SK-N-SH treated with all-trans-retinoic acid at 6 μM for 48 hours (cell line): Measurements from ENCODE around the gene NEK3.
"Not testable (repeated sequence)": the region's sequence is repeated elsewhere in the genome, so short reads cannot be mapped to it uniquely, and the experiment has no call there.

Source experiments
- ATAC-seq: fragments of 200-7000 bp; cut with Tn5 transposase; 3 replicates; pipeline ENCODE4 v1.9.1; 2020; ENCODE audit warnings: mild to moderate bottlenecking, moderate library complexity
- ARNTL ChIP-seq: fragments of 450-650 bp; formaldehyde crosslinking; IDR thresholded peaks from 2 replicates; pipeline ENCODE4 v1.5.0; 2020; ENCODE audit warnings: low read depth, mild to moderate bottlenecking, moderate library complexity, borderline replicate concordance
- BACH2 ChIP-seq: fragments of 250-450 bp; sonication (Bioruptor Pico); IDR thresholded peaks from 2 replicates; pipeline ENCODE4 v1.9.0; 2021; ENCODE audit warnings: mild to moderate bottlenecking, borderline replicate concordance
- CREB5 ChIP-seq: fragments of 250-450 bp; sonication (Bioruptor Pico); IDR thresholded peaks from 2 replicates; pipeline ENCODE4 v1.5.1; 2020; ENCODE audit warnings: low read depth, mild to moderate bottlenecking, moderate library complexity
- GLIS3 ChIP-seq: fragments of 250-450 bp; sonication (Bioruptor Pico); IDR thresholded peaks from 2 replicates; pipeline ENCODE4 v1.5.0; 2020; ENCODE audit warnings: mild to moderate bottlenecking, moderate library complexity
- ISL1 ChIP-seq: fragments of 250-450 bp; sonication (Bioruptor Pico); IDR thresholded peaks from 2 replicates; pipeline ENCODE4 v2.1.2; 2022; ENCODE audit warnings: mild to moderate bottlenecking, moderate library complexity
- PATZ1 ChIP-seq: fragments of 250-450 bp; sonication (Bioruptor Pico); IDR thresholded peaks from 2 replicates; pipeline ENCODE4 v1.8.0; 2020; ENCODE audit warnings: mild to moderate bottlenecking, moderate library complexity, borderline replicate concordance
- POU6F1 ChIP-seq: fragments of 250-450 bp; sonication (Bioruptor Pico); IDR thresholded peaks from 2 replicates; pipeline ENCODE4 v1.8.0; 2021; ENCODE audit warnings: low read depth, mild to moderate bottlenecking, moderate library complexity, borderline replicate concordance
- PPARA ChIP-seq: fragments of 250-450 bp; sonication (Bioruptor Pico); IDR thresholded peaks from 2 replicates; pipeline ENCODE4 v1.5.0; 2020; ENCODE audit warnings: mild to moderate bottlenecking, borderline replicate concordance
- SNAI2 ChIP-seq: fragments of 250-450 bp; sonication (Bioruptor Pico); IDR thresholded peaks from 2 replicates; pipeline ENCODE4 v1.5.0; 2020; ENCODE audit warnings: mild to moderate bottlenecking, moderate library complexity
- TCF4 ChIP-seq: fragments of 250-450 bp; sonication (Bioruptor Pico); IDR thresholded peaks from 2 replicates; pipeline ENCODE4 v1.8.0; 2021; ENCODE audit warnings: mild to moderate bottlenecking, moderate library complexity, borderline replicate concordance
- TOX ChIP-seq: fragments of 250-450 bp; sonication (Bioruptor Pico); IDR thresholded peaks from 2 replicates; pipeline ENCODE4 v1.8.0; 2021; ENCODE audit warnings: mild to moderate bottlenecking, moderate library complexity, borderline replicate concordance
- TSHZ2 ChIP-seq: fragments of 250-450 bp; sonication (Bioruptor Pico); IDR thresholded peaks from 2 replicates; pipeline ENCODE4 v1.5.0; 2020; ENCODE audit warnings: mild to moderate bottlenecking, moderate library complexity
- ZC3H10 ChIP-seq: fragments of 250-450 bp; sonication (Bioruptor Pico); IDR thresholded peaks from 2 replicates; pipeline ENCODE4 v1.5.1; 2021; ENCODE audit warnings: mild to moderate bottlenecking, moderate library complexity
- ZFP3 ChIP-seq: fragments of 250-450 bp; sonication (Bioruptor Pico); IDR thresholded peaks from 2 replicates; pipeline ENCODE4 v1.5.0; 2020; ENCODE audit warnings: mild to moderate bottlenecking, moderate library complexity
- ZNF565 ChIP-seq: fragments of 450-650 bp; formaldehyde crosslinking; conservative IDR thresholded peaks from 2 replicates; pipeline ENCODE4 v1.5.0; 2020; ENCODE audit warnings: low read depth, mild to moderate bottlenecking, moderate library complexity
- ZNF70 ChIP-seq: fragments of 450-650 bp; formaldehyde crosslinking; IDR thresholded peaks from 2 replicates; pipeline ENCODE4 v1.5.0; 2020; ENCODE audit warnings: mild to moderate bottlenecking, moderate library complexity
- ZNF8 ChIP-seq: fragments of 450-650 bp; formaldehyde crosslinking; IDR thresholded peaks from 2 replicates; pipeline ENCODE4 v1.5.0; 2020; ENCODE audit warnings: mild to moderate bottlenecking, moderate library complexity
- TF ChIP-seq, protein P1 (sequence below): fragments of 250-450 bp; sonication (Bioruptor Pico); IDR thresholded peaks from 2 replicates; pipeline ENCODE4 v1.5.1; 2021; ENCODE audit warnings: mild to moderate bottlenecking, moderate library complexity

The NEK3 gene

GRCh38 chr13:52173373-52173772, 14.0 kb upstream of the NEK3 start:
- no peak for TF ChIP-seq ZNF565 (CRISPR knock-in tag)
- no peak for TF ChIP-seq ZNF8
- no peak for TF ChIP-seq PATZ1 (CRISPR knock-in tag)
- TF ChIP-seq ISL1 (CRISPR knock-in tag), result no peak
- no peak for TF ChIP-seq ZFP3 (CRISPR knock-in tag)
- TF ChIP-seq ARNTL (CRISPR knock-in tag), result no peak
- no peak for TF ChIP-seq GLIS3
- no peak for TF ChIP-seq ZC3H10 (CRISPR knock-in tag)
- no peak for TF ChIP-seq POU6F1 (CRISPR knock-in tag)
- no peak for TF ChIP-seq PPARA (CRISPR knock-in tag)
- no peak for TF ChIP-seq TCF4 (CRISPR knock-in tag)
- TF ChIP-seq ZNF70, result no peak
- TF ChIP-seq BACH2, result no peak
- no peak for TF ChIP-seq SNAI2 (CRISPR knock-in tag)
- TF ChIP-seq TSHZ2 (CRISPR knock-in tag), result no peak
- TF ChIP-seq TOX (CRISPR knock-in tag), result no peak
- no peak for TF ChIP-seq CREB5
- TF ChIP-seq, protein P1, sequence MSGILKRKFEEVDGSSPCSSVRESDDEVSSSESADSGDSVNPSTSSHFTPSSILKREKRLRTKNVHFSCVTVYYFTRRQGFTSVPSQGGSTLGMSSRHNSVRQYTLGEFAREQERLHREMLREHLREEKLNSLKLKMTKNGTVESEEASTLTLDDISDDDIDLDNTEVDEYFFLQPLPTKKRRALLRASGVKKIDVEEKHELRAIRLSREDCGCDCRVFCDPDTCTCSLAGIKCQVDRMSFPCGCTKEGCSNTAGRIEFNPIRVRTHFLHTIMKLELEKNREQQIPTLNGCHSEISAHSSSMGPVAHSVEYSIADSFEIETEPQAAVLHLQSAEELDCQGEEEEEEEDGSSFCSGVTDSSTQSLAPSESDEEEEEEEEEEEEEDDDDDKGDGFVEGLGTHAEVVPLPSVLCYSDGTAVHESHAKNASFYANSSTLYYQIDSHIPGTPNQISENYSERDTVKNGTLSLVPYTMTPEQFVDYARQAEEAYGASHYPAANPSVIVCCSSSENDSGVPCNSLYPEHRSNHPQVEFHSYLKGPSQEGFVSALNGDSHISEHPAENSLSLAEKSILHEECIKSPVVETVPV (CRISPR knock-in tag), result no peak
- no peak for ATAC-seq

- not testable (repeated sequence) for ATAC-seq
Measured at GRCh38 chr13:52171686-52172085, 12.3 kb upstream of the NEK3 start.

GRCh38 chr13:52170828-52171391, 11.5 kb upstream of the NEK3 start:
- not testable (repeated sequence) for ATAC-seq

- ATAC-seq, result no peak
- TF ChIP-seq POU6F1 (CRISPR knock-in tag), result no peak
Measured at GRCh38 chr13:52169839-52170238, 10.4 kb upstream of the NEK3 start.
